Lower lobe of right lung (tissue), 2 donors: Measurements from ENCODE around the gene MTMR2. TPM values are rescaled to one million over a fixed set of nuclear protein-coding genes. Genes with fewer than 3 reads are reported as not detected.

Experiments used
- ATAC-seq, 2 donors: fragments of 200-7000 bp; cut with Tn5 transposase; one replicate each; pipeline ENCODE4 v1.9.1; 2020 to 2022; ENCODE audit warnings: mild to moderate bottlenecking in 2 of 2, moderate library complexity in 2 of 2
- DNase-seq: peaks from one replicate; pipeline ENCODE4 v3.0.0-alpha.2; 2020
- H3K27ac ChIP-seq: fragments of 200-600 bp; one replicate; pipeline ENCODE4 v1.8.0; 2022
- H3K27me3 ChIP-seq: fragments of 200-600 bp; one replicate; pipeline ENCODE4 v1.8.0; 2022; ENCODE audit warnings: low read depth
- H3K36me3 ChIP-seq: fragments of 200-600 bp; one replicate; pipeline ENCODE4 v1.8.0; 2022; ENCODE audit warnings: mild to moderate bottlenecking
- H3K4me1 ChIP-seq: fragments of 200-600 bp; one replicate; pipeline ENCODE4 v1.8.0; 2022
- H3K4me3 ChIP-seq: fragments of 200-600 bp; one replicate; pipeline ENCODE4 v1.8.0; 2022; ENCODE audit warnings: mild to moderate bottlenecking
- H3K9me3 ChIP-seq: fragments of 200-600 bp; one replicate; pipeline ENCODE4 v1.8.0; 2022
- CTCF ChIP-seq: fragments of 200-600 bp; IDR thresholded peaks from one replicate; pipeline ENCODE4 v1.8.0; 2022; ENCODE audit warnings: antibody characterized with exemption, mild to moderate bottlenecking
- intact Hi-C: fragments of 100-400 bp; cut with DNase I; formaldehyde crosslinking; loops from one replicate; pipeline ENCODE4 v1.11.0; 2022
- total RNA-seq: library from RNA; stranded (reverse); fragmentation: NEBNext Ultra II Directional; extraction: Animal tissue kit (Norgen Biotek cat#: 25700); gene quantifications from one replicate; pipeline ENCODE4 v1.2.1, GENCODE V29; 2021
- donor health status: DM: no; HTN: yes; CAD: no; lungs with severe emphysema.

MTMR2 gene
- total RNA-seq, 1 donor from 2014 or later, result 24.9 TPM

GRCh38 chr11:95950905-95951304 lies 27.0 kb upstream of the MTMR2 start:
- Histone ChIP-seq H3K27ac (no peak overlapping the region), H3K4me3 (no peak overlapping the region), H3K9me3 (no peaks in the 10 kb centered on the region), H3K27me3 (no peaks in the 10 kb centered on the region), H3K4me1 (no peaks in the 10 kb centered on the region), H3K36me3 (no peaks in the 10 kb centered on the region)
- no peak for TF ChIP-seq CTCF
- intact Hi-C loops, result no loop called here
- DNase-seq, result no peak
- ATAC-seq, result no peak

- no peaks in the 10 kb centered on the region for H3K36me3 ChIP-seq
- H3K9me3 ChIP-seq, result peaks cover 6% of the 10 kb centered on the region
- intact Hi-C loops, result no loop called here
- H3K27ac ChIP-seq, result no peak overlapping the region
- H3K4me1 ChIP-seq, result no peaks in the 10 kb centered on the region
- no peaks in the 10 kb centered on the region for H3K27me3 ChIP-seq
- DNase-seq (no peak), ATAC-seq (no peak)
- no peak overlapping the region for H3K4me3 ChIP-seq
- TF ChIP-seq CTCF, result no peak
Measured at GRCh38 chr11:95948637-95949036, 24.7 kb upstream of the MTMR2 start.

- Histone ChIP-seq H3K9me3 (peaks cover 6% of the 10 kb centered on the region), H3K27ac (no peak overlapping the region), H3K36me3 (no peaks in the 10 kb centered on the region), H3K27me3 (no peaks in the 10 kb centered on the region), H3K4me3 (no peak overlapping the region), H3K4me1 (no peaks in the 10 kb centered on the region)
- intact Hi-C loops, result no loop called here
- ATAC-seq, result no peak
- TF ChIP-seq CTCF, result no peak
- no peak for DNase-seq
Measured at GRCh38 chr11:95944623-95945022, 20.7 kb upstream of the MTMR2 start.

GRCh38 chr11:95943546-95943945 lies 19.6 kb upstream of the MTMR2 start:
- H3K4me1 ChIP-seq, result no peaks in the 10 kb centered on the region
- H3K27ac ChIP-seq, result no peak overlapping the region
- ATAC-seq (no peak), DNase-seq (no peak)
- no peak for TF ChIP-seq CTCF
- peaks cover 6% of the 10 kb centered on the region for H3K9me3 ChIP-seq
- intact Hi-C loops, result no loop called here
- H3K36me3 ChIP-seq, result no peaks in the 10 kb centered on the region
- H3K4me3 ChIP-seq, result no peak overlapping the region
- H3K27me3 ChIP-seq, result no peaks in the 10 kb centered on the region

GRCh38 chr11:95939091-95939490 lies 15.2 kb upstream of the MTMR2 start:
- TF ChIP-seq CTCF, result no peak
- Histone ChIP-seq H3K9me3 (peaks cover 5% of the 10 kb centered on the region), H3K36me3 (no peaks in the 10 kb centered on the region), H3K27ac (no peak overlapping the region), H3K27me3 (no peaks in the 10 kb centered on the region), H3K4me1 (no peaks in the 10 kb centered on the region), H3K4me3 (no peak overlapping the region)
- intact Hi-C loops, result no loop called here
- ATAC-seq (no peak), DNase-seq (no peak)

- intact Hi-C loops, result no loop called here
- Histone ChIP-seq H3K9me3 (peaks cover 4% of the 10 kb centered on the region), H3K4me3 (no peak overlapping the region), H3K27me3 (no peaks in the 10 kb centered on the region), H3K36me3 (no peaks in the 10 kb centered on the region), H3K27ac (no peak overlapping the region), H3K4me1 (no peaks in the 10 kb centered on the region)
- DNase-seq (no peak), ATAC-seq (no peak)
- TF ChIP-seq CTCF, result no peak
Measured at GRCh38 chr11:95937358-95937757, 13.5 kb upstream of the MTMR2 start.
